ENCODE data around the gene OPTN. TPM values are rescaled to one million over a fixed set of nuclear protein-coding genes. Genes with fewer than 3 reads are reported as not detected.
"Not testable (repeated sequence)": the region's sequence is repeated elsewhere in the genome, so short reads cannot be mapped to it uniquely, and the experiment has no call there.

The OPTN gene
- total RNA-seq, 4 donors from 2014 or later = 64.4 to 93.6 (median 79.6) TPM

DNA sequence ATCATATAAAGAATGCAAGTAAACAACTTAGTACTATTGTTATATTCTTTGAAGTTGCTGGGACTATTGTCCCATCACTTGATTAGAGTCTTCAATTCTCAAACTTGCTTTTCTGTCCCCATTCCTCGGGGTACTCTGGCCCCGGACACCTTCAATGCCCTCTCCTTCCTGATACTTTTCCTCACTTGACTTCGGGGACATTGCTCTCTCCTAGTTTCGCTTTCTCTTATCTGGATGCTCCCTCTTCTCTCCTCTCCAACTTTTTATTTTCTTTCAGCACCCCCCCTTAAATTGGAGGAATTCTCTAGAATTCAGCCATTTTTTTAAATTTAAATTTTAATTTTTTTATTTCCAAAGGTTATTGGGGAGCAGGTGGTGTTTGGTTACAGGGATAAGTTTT lies 10.6 kb upstream of the OPTN start:
- Histone ChIP-seq H3K9me3 (peaks cover 0 to 10% (median 7%) of the 10 kb centered on the region in 4 donors), H3K27me3 (no peaks in the 10 kb centered on the region), H3K4me1 (peaks cover 4 to 9% (median 6%) of the 10 kb centered on the region in 4 donors), H3K36me3 (no peaks in the 10 kb centered on the region), H3K4me3 (no peak overlapping the region), H3K27ac (replicated peaks in 1 of 4) (no peak overlapping the region)
- DNase-seq (ENCODE audit: extremely low spot score) = no peak
- intact Hi-C loops (cut with DNase I) = no loop called here
- 88% methylated on average over 4 of the region's 4 CpGs for WGBS
- TF ChIP-seq, protein P1, sequence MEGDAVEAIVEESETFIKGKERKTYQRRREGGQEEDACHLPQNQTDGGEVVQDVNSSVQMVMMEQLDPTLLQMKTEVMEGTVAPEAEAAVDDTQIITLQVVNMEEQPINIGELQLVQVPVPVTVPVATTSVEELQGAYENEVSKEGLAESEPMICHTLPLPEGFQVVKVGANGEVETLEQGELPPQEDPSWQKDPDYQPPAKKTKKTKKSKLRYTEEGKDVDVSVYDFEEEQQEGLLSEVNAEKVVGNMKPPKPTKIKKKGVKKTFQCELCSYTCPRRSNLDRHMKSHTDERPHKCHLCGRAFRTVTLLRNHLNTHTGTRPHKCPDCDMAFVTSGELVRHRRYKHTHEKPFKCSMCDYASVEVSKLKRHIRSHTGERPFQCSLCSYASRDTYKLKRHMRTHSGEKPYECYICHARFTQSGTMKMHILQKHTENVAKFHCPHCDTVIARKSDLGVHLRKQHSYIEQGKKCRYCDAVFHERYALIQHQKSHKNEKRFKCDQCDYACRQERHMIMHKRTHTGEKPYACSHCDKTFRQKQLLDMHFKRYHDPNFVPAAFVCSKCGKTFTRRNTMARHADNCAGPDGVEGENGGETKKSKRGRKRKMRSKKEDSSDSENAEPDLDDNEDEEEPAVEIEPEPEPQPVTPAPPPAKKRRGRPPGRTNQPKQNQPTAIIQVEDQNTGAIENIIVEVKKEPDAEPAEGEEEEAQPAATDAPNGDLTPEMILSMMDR (IDR thresholded peaks at IDR 0.05) = no peak
- TF ChIP-seq POLR2A (IDR thresholded peaks at IDR 0.05; ENCODE audit: low read depth) (no peak), EP300 (IDR thresholded peaks at IDR 0.05) (no peak), POLR2AphosphoS5 (IDR thresholded peaks at IDR 0.05) (no peak)

DNA sequence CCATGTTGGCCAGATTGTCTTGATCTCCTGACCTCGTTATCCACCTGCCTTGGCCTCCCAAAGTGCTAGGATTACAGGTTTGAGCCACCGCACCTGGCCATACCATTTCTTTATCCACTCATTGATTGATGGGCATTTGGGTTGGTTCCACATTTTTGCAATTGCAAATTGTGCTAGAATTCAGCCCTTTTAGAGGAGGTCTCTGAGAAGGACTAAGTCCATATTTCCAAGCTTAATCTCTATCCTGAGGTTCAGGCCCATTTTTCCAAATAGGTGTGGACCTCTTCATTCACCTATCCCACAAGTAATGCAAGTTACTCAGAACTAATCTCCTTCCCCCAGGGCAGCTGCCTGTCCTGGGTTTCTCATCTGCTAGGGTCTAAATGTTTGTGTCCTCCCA lies 9.7 kb upstream of the OPTN start:
- Histone ChIP-seq H3K27me3 (no peaks in the 10 kb centered on the region), H3K27ac (replicated peaks in 1 of 4) (no peak overlapping the region), H3K4me1 (peaks cover 4 to 9% (median 6%) of the 10 kb centered on the region in 4 donors), H3K36me3 (no peaks in the 10 kb centered on the region), H3K4me3 (no peak overlapping the region), H3K9me3 (peaks cover 0 to under 1% (median 0%) of the 10 kb centered on the region in 4 donors)
- intact Hi-C loops (cut with DNase I) = loop anchor here (10.0 kb wide), 1 partner anchor 825 kb away; no protein-coding TSS in a partner anchor
- no peak for TF ChIP-seq POLR2AphosphoS5 (IDR thresholded peaks at IDR 0.05)
- TF ChIP-seq, protein P1 (IDR thresholded peaks at IDR 0.05) = no peak
- TF ChIP-seq EP300 (IDR thresholded peaks at IDR 0.05) = no peak
- no peak for TF ChIP-seq POLR2A (IDR thresholded peaks at IDR 0.05; ENCODE audit: low read depth)
- no peak for DNase-seq (ENCODE audit: extremely low spot score)
- WGBS = 91% methylated on average over 2 of the region's 2 CpGs

DNA sequence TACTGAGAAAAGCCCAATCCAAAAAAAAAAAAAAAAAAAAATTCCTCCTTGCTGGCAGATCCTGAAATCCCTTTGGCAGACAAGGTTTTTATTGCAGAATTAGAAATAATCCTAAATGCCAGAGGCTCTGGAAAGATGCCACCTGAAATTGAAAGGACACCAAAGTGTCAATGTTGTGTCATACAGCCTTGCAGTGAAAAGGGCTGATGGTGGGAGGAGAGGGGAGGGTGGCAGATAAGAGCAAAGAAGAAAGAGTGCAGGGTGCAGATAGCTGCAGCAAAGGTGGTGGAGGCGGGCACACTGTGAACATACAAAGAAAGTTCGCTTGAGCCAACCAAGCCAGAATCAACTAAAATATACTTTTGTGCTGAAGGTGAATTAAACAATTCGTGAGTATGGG lies 8.2 kb upstream of the OPTN start:
- Histone ChIP-seq H3K4me1 (peaks cover 4 to 9% (median 6%) of the 10 kb centered on the region in 4 donors), H3K27me3 (no peaks in the 10 kb centered on the region), H3K36me3 (no peaks in the 10 kb centered on the region), H3K27ac (replicated peaks in 1 of 4) (peak overlapping the region in 1 of 4 donors; percentile 26), H3K4me3 (no peak overlapping the region), H3K9me3 (no peaks in the 10 kb centered on the region)
- no peak for DNase-seq (ENCODE audit: extremely low spot score)
- intact Hi-C loops (cut with DNase I) = loop anchor here (10.0 kb wide), 1 partner anchor 827 kb away; no protein-coding TSS in a partner anchor
- TF ChIP-seq POLR2A (IDR thresholded peaks at IDR 0.05; ENCODE audit: low read depth) (no peak), POLR2AphosphoS5 (IDR thresholded peaks at IDR 0.05) (no peak), EP300 (IDR thresholded peaks at IDR 0.05) (no peak)
- TF ChIP-seq, protein P1 (IDR thresholded peaks at IDR 0.05) = no peak
- 85% methylated on average over 3 of the region's 3 CpGs for WGBS

DNA sequence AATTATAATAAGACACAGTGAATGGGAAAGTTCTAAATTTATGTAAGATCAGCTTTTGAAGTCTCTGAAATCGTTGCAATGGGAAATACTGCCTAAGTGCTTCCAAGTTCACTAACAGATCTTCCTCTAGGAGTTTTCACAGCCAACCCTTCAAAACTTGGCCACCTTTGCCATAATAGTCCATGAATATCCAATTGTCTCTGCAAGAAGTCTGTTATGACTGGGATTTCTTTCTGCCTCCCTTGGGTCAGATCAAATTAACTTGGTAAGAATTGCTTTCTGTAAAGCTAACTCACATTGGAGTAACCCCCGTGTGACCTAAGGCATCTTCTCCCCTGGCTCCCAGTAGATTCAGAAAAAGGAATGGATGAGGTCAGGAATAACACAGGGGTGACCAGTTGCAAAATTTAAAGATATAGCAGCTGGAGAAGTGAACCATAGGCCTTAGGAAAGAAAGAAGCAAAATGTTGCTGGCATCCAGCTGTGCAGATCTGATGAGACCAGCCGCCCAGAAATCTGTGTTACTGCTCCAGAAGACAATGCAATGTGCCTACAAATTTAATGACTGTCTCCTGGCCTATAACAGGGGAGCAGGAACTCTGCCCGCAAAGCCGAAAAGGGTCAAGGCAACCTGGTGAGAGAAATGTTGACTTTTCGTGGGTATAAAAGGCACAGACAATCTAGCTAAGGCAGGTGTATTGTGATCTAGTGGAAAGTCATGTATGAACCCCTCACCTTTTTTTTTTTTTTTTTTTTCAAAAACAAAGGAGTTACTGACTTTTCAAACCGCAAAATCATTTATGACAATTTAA lies 7.5 kb upstream of the OPTN start:
- H3K4me3 ChIP-seq = no peak overlapping the region
- intact Hi-C loops (cut with DNase I) = loop anchor here (10.0 kb wide), 1 partner anchor 828 kb away; no protein-coding TSS in a partner anchor
- 73% methylated on average over 7 of the region's 7 CpGs for WGBS
- no peaks in the 10 kb centered on the region for H3K27me3 ChIP-seq
- H3K4me1 ChIP-seq = peaks cover 4 to 9% (median 6%) of the 10 kb centered on the region in 4 donors
- no peak for DNase-seq (ENCODE audit: extremely low spot score)
- no peak for TF ChIP-seq POLR2A (IDR thresholded peaks at IDR 0.05; ENCODE audit: low read depth)
- TF ChIP-seq POLR2AphosphoS5 (IDR thresholded peaks at IDR 0.05) = no peak
- TF ChIP-seq EP300 (IDR thresholded peaks at IDR 0.05) = no peak
- TF ChIP-seq, protein P1 (IDR thresholded peaks at IDR 0.05) = no peak
- peak overlapping the region in 1 of 4 donors; percentile 26 for H3K27ac ChIP-seq (replicated peaks in 1 of 4)
- H3K9me3 ChIP-seq = no peaks in the 10 kb centered on the region
- H3K36me3 ChIP-seq = no peaks in the 10 kb centered on the region

DNA sequence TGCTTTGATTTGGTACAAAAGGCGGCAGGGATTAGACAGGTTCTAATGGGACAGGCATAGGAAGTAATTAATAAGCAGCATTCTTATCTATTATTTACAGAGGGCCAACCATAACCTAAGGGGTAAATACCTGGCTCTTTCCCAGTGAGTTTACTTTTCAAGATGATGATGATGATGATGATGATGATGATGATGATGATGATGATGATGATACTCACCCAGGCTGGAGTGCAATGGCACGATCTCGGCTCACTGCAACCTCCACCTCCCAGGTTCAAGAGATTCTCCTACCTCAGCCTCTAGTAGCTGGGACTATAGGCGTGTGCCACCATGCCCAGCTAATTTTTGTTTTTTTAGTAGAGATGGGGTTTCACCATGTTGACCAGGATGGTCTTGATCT lies 5.9 kb upstream of the OPTN start:
- intact Hi-C loops (cut with DNase I) = loop anchor here (10.0 kb wide), 1 partner anchor 829 kb away; no protein-coding TSS in a partner anchor
- not testable (repeated sequence) for H3K4me1 ChIP-seq; H3K9me3 ChIP-seq; H3K36me3 ChIP-seq; H3K4me3 ChIP-seq; H3K27ac ChIP-seq (replicated peaks in 1 of 4); DNase-seq (ENCODE audit: extremely low spot score); H3K27me3 ChIP-seq
- 97% methylated on average over 4 of the region's 4 CpGs for WGBS

All from esophagus muscularis mucosa (tissue), 4 donors.